ENCODE measurements around the gene EFCAB14.
"Not testable (repeated sequence)": the region's sequence is repeated elsewhere in the genome, so short reads cannot be mapped to it uniquely, and the experiment has no call there.

EFCAB14 gene

GRCh38 chr1:46718727-46719622 lies at the start of gene EFCAB14:
Gene EFCAB14, minus strand, starts transcription at chr1:46719114. Its CDS starts 1,027 bp downstream, at chr1:46718087.
- Histone ChIP-seq H3K9me3 (ENCODE audit: control insufficient read depth, low read length) (no peaks in the 10 kb centered on the region), H3K4me1 (ENCODE audit: control insufficient read depth, insufficient read depth, low read length) (peaks cover 44% of the 10 kb centered on the region), H3K36me3 (ENCODE audit: control insufficient read depth, insufficient read depth, low read length) (no peaks in the 10 kb centered on the region), H3K9ac (ENCODE audit: low read length) (peak within 1 kb of the TSS; percentile 93), H3K27me3 (ENCODE audit: control insufficient read depth, insufficient read depth, low read length) (no peaks in the 10 kb centered on the region), H3K4me3 (ENCODE audit: low read length) (peak within 1 kb of the TSS; percentile 87)

- Histone ChIP-seq H3K4me1 (ENCODE audit: control insufficient read depth, insufficient read depth, low read length) (no peaks in the 10 kb centered on the region), H3K4me3 (ENCODE audit: low read length) (no peak overlapping the region), H3K9me3 (ENCODE audit: control insufficient read depth, low read length) (peaks cover 9% of the 10 kb centered on the region), H3K27me3 (ENCODE audit: control insufficient read depth, insufficient read depth, low read length) (no peaks in the 10 kb centered on the region), H3K9ac (ENCODE audit: low read length) (no peak overlapping the region), H3K36me3 (ENCODE audit: control insufficient read depth, insufficient read depth, low read length) (no peaks in the 10 kb centered on the region)
These were observed 49.5 kb upstream of the EFCAB14 start for GRCh38 chr1:46768445-46768844.

- H3K4me3 ChIP-seq (ENCODE audit: low read length), result no peak overlapping the region
- no peaks in the 10 kb centered on the region for H3K27me3 ChIP-seq (ENCODE audit: control insufficient read depth, insufficient read depth, low read length)
- H3K36me3 ChIP-seq (ENCODE audit: control insufficient read depth, insufficient read depth, low read length), result no peaks in the 10 kb centered on the region
- no peaks in the 10 kb centered on the region for H3K4me1 ChIP-seq (ENCODE audit: control insufficient read depth, insufficient read depth, low read length)
- H3K9ac ChIP-seq (ENCODE audit: low read length), result no peak overlapping the region
- H3K9me3 ChIP-seq (ENCODE audit: control insufficient read depth, low read length), result peaks cover 9% of the 10 kb centered on the region
These were observed 48.9 kb upstream of the EFCAB14 start for GRCh38 chr1:46767649-46768282.

GRCh38 chr1:46764402-46764801 lies 45.5 kb upstream of the EFCAB14 start:
- Histone ChIP-seq H3K9ac (ENCODE audit: low read length) (no peak overlapping the region), H3K27me3 (ENCODE audit: control insufficient read depth, insufficient read depth, low read length) (no peaks in the 10 kb centered on the region), H3K9me3 (ENCODE audit: control insufficient read depth, low read length) (no peaks in the 10 kb centered on the region)

GRCh38 chr1:46761740-46762139 lies 42.8 kb upstream of the EFCAB14 start:
- Histone ChIP-seq H3K9me3 (ENCODE audit: control insufficient read depth, low read length) (no peaks in the 10 kb centered on the region), H3K36me3 (ENCODE audit: control insufficient read depth, insufficient read depth, low read length) (no peaks in the 10 kb centered on the region), H3K4me1 (ENCODE audit: control insufficient read depth, insufficient read depth, low read length) (peaks cover 12% of the 10 kb centered on the region), H3K27me3 (ENCODE audit: control insufficient read depth, insufficient read depth, low read length) (no peaks in the 10 kb centered on the region), H3K9ac (ENCODE audit: low read length) (no peak overlapping the region), H3K4me3 (ENCODE audit: low read length) (no peak overlapping the region)

More at GRCh38 chr1:46764402-46764801, 45.5 kb upstream of the EFCAB14 start:
- Histone ChIP-seq H3K4me3 (ENCODE audit: low read length) (no peak overlapping the region), H3K36me3 (ENCODE audit: control insufficient read depth, insufficient read depth, low read length) (no peaks in the 10 kb centered on the region), H3K4me1 (ENCODE audit: control insufficient read depth, insufficient read depth, low read length) (no peaks in the 10 kb centered on the region)

GRCh38 chr1:46760558-46761166 lies 41.7 kb upstream of the EFCAB14 start:
- no peaks in the 10 kb centered on the region for H3K27me3 ChIP-seq (ENCODE audit: control insufficient read depth, insufficient read depth, low read length)
- no peak overlapping the region for H3K4me3 ChIP-seq (ENCODE audit: low read length)
- peaks cover 20% of the 10 kb centered on the region for H3K4me1 ChIP-seq (ENCODE audit: control insufficient read depth, insufficient read depth, low read length)
- no peak overlapping the region for H3K9ac ChIP-seq (ENCODE audit: low read length)
- H3K9me3 ChIP-seq (ENCODE audit: control insufficient read depth, low read length), result no peaks in the 10 kb centered on the region
- H3K36me3 ChIP-seq (ENCODE audit: control insufficient read depth, insufficient read depth, low read length), result no peaks in the 10 kb centered on the region

GRCh38 chr1:46757956-46758528 lies 39.1 kb upstream of the EFCAB14 start:
- Histone ChIP-seq H3K9ac (ENCODE audit: low read length) (no peak overlapping the region), H3K4me3 (ENCODE audit: low read length) (no peak overlapping the region), H3K36me3 (ENCODE audit: control insufficient read depth, insufficient read depth, low read length) (no peaks in the 10 kb centered on the region), H3K9me3 (ENCODE audit: control insufficient read depth, low read length) (no peaks in the 10 kb centered on the region), H3K4me1 (ENCODE audit: control insufficient read depth, insufficient read depth, low read length) (peaks cover 36% of the 10 kb centered on the region), H3K27me3 (ENCODE audit: control insufficient read depth, insufficient read depth, low read length) (no peaks in the 10 kb centered on the region)

- Histone ChIP-seq H3K27me3 (ENCODE audit: control insufficient read depth, insufficient read depth, low read length) (no peaks in the 10 kb centered on the region), H3K36me3 (ENCODE audit: control insufficient read depth, insufficient read depth, low read length) (no peaks in the 10 kb centered on the region), H3K4me1 (ENCODE audit: control insufficient read depth, insufficient read depth, low read length) (peaks cover 36% of the 10 kb centered on the region), H3K4me3 (ENCODE audit: low read length) (no peak overlapping the region), H3K9me3 (ENCODE audit: control insufficient read depth, low read length) (no peaks in the 10 kb centered on the region), H3K9ac (ENCODE audit: low read length) (no peak overlapping the region)
These were observed 38.5 kb upstream of the EFCAB14 start for GRCh38 chr1:46757247-46757955.

GRCh38 chr1:46755121-46755520 lies 36.2 kb upstream of the EFCAB14 start:
- no peaks in the 10 kb centered on the region for H3K27me3 ChIP-seq (ENCODE audit: control insufficient read depth, insufficient read depth, low read length)
- H3K9ac ChIP-seq (ENCODE audit: low read length), result no peak overlapping the region
- peaks cover 36% of the 10 kb centered on the region for H3K4me1 ChIP-seq (ENCODE audit: control insufficient read depth, insufficient read depth, low read length)
- no peak overlapping the region for H3K4me3 ChIP-seq (ENCODE audit: low read length)
- H3K9me3 ChIP-seq (ENCODE audit: control insufficient read depth, low read length), result no peaks in the 10 kb centered on the region
- H3K36me3 ChIP-seq (ENCODE audit: control insufficient read depth, insufficient read depth, low read length), result no peaks in the 10 kb centered on the region

GRCh38 chr1:46754707-46755106 lies 35.8 kb upstream of the EFCAB14 start:
- peaks cover 36% of the 10 kb centered on the region for H3K4me1 ChIP-seq (ENCODE audit: control insufficient read depth, insufficient read depth, low read length)
- not testable (repeated sequence) for H3K9ac ChIP-seq (ENCODE audit: low read length)

GRCh38 chr1:46753985-46754384 lies 35.1 kb upstream of the EFCAB14 start:
- H3K9ac ChIP-seq (ENCODE audit: low read length), result no peak overlapping the region
- no peak overlapping the region for H3K4me3 ChIP-seq (ENCODE audit: low read length)
- H3K27me3 ChIP-seq (ENCODE audit: control insufficient read depth, insufficient read depth, low read length), result no peaks in the 10 kb centered on the region
- H3K36me3 ChIP-seq (ENCODE audit: control insufficient read depth, insufficient read depth, low read length), result no peaks in the 10 kb centered on the region
- H3K4me1 ChIP-seq (ENCODE audit: control insufficient read depth, insufficient read depth, low read length), result peaks cover 36% of the 10 kb centered on the region
- H3K9me3 ChIP-seq (ENCODE audit: control insufficient read depth, low read length), result no peaks in the 10 kb centered on the region

More at GRCh38 chr1:46754707-46755106, 35.8 kb upstream of the EFCAB14 start:
- H3K36me3 ChIP-seq (ENCODE audit: control insufficient read depth, insufficient read depth, low read length); H3K4me3 ChIP-seq (ENCODE audit: low read length); H3K9me3 ChIP-seq (ENCODE audit: control insufficient read depth, low read length); H3K27me3 ChIP-seq (ENCODE audit: control insufficient read depth, insufficient read depth, low read length): not testable (repeated sequence)

Data from mucosa of stomach (tissue), 1 donor.